Mammary epithelial cell (primary cell): Measurements from ENCODE around the gene TNFRSF18.

Source experiments
- CTCF ChIP-seq, 2 donors: IDR thresholded peaks in 1 of 2; conservative IDR thresholded peaks in 1 of 2; 2 replicates each; pipeline ENCODE4 v1.5.1; 2011 to 2012; ENCODE audit warnings: inconsistent platforms in 2 of 2, low read length in 2 of 2, mild to moderate bottlenecking in 2 of 2, control low read depth in 1 of 2, low read depth in 1 of 2; ENCODE audit not compliant: insufficient read depth in 1 of 2; ENCODE audit errors: extremely low read depth in 1 of 2
- EZH2 ChIP-seq: IDR thresholded peaks from 2 replicates; pipeline ENCODE4 v1.6.1; 2012; ENCODE audit warnings: low read length, inconsistent platforms, borderline replicate concordance

GRCh38 chr1:1202831-1203560 lies 3.4 kb downstream of the TNFRSF18 start:
- TF ChIP-seq CTCF (conservative IDR thresholded peaks at IDR 0.05 in 1 of 2, IDR thresholded peaks at IDR 0.05 in 1 of 2; ENCODE audit: extremely low read depth in 1 of 2, insufficient read depth in 1 of 2, low read depth in 1 of 2, low read length in 2 of 2), result no peak
- TF ChIP-seq EZH2, result no peak
